Stimulated activated CD8-positive, alpha-beta memory T cell treated with anti-CD3 and anti-CD28 coated beads, Interleukin-7, amount 100 ng/mL, for 48 hours (primary cell): ENCODE data around the gene COX7A2L.

Experiments
- DNase-seq, 2 donors: peaks; one replicate each; pipeline ENCODE4 v3.0.0-alpha.2; 2020; ENCODE audit warnings: low read depth in 1 of 2; ENCODE audit errors: extremely low read depth in 1 of 2

Gene COX7A2L

DNA sequence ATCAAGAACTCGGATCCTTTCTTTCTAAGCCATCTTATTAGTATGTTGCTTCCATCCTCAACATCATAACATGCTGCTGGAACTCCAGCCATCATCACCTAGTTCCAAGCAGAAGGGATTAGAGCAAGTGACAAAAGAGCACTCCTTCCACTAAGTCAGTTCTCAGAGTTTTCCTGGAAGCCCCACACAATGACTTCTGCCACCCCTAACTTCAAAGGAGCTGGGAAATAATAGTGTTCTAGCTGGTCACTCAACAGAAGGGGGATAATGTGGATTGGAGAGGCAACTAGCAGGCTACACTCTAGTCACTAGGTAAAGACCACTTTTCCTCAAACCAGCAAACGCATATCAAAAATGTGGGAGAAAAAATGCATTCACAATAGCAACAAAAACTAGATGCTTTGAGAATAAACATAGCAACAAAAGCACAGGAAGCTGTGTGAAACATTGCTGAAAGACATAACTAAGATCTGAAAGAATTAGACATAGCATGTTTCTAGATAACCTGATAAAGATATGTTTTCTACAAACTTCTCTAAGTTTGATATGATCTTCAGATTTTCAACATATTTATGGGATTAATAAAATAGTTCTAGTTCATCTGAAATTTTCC, 39.5 kb downstream of the COX7A2L start:
- DNase-seq: no peak

DNA sequence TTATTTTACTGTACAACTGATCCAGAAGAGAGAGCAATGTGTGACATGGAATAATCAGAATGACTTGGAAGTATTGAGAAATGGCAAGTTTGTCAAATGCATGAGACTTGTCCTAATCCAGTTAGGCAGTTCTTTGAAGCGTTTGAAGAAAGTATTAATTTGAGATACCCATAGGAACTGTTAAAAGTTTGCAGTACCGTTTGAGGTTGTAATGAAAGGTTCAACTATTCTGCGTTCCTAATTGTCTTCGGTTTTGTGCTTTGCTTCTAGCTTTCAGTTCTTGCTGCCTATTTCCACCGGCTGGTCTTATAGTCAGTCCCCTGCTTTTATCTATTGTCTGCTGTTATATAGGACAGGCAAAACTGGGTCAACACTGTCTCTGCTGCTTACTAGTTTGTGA, 41.8 kb downstream of the COX7A2L start:
- DNase-seq: no peak

DNA sequence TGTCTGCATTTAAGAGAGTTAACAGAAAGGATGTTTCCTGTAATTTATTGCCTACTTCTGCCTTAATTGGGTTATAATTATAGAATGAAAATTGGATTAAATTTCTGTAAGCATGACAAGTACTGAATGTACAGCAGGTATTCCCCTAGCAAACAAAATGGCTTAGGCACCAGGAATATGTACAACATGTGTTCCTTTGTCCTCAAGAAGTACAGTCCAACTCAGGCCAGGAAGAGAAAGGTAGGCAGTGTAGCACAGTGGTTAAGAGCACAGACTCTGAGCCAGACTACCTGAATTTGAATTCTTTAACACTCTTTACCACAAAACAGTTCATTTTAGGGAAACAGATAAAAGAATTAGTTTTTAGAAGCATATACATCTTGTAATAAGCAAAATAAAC, 43.1 kb downstream of the COX7A2L start:
- no peak for DNase-seq

DNA sequence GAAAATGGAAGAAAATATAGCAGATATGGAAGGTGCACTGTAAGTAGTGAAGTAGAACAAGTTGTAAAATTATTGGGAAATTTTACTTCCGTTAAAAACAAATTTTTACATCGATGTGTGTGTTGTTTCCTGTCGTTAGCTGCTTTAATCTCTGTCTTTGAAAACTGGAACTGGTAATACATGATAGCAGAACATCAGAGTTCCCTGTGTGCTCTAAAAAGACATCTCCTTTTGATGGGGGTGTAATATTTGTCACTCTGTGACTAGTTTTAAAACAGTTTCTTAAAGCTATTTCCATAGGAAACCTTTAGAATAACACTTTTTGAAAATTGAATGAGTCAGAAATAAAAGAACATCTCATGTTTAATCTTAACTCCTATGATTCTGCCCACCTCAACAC, 43.5 kb downstream of the COX7A2L start:
- no peak for DNase-seq

DNA sequence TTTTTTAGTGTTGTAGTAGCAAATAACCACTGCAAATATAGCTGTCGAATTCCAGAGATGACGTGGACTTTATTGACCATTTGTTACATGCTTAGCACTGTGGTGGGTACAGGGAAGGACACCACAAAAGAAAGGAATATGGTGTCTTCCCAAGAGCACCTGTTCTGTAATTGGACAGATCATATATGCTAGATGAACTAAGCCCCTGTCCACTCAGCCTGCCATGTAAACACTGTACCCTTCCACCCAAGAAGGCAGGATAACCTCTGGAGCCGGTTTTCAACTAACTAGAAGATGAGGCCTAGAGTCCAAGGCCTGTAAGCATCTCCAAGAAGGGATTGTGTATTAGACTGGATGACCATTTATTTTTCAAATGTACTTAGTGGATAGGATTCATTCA, 44.1 kb downstream of the COX7A2L start:
- DNase-seq: no peak

DNA sequence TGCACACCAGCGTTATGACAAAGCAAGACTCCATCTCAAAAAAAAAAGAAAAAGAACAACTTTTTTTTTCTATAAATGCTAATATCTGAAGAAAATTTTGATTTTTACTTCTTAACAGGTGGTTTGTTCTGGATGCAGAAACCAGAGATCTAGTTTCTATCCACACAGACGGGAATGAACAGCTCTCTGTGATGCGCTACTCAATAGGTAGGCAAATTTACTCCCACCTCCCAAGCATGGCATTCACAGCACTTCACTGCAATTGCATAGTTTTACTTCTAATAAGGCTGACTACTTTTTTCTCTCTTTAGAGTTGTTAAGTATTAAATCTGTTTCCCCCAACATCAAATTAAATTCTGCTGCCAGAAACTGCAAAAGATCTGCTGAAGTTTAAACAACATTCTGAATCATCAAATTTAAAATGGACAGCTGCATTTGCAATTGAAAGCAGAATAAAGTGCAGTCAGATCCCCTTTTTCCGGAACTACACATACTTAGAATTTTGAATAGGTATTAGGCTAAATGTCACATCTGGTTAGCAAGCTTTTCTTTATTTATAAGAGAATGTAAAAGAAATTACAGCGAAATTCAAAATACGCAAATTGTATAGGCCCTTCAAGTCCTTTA, 45.1 kb downstream of the COX7A2L start:
- DNase-seq: no peak

DNA sequence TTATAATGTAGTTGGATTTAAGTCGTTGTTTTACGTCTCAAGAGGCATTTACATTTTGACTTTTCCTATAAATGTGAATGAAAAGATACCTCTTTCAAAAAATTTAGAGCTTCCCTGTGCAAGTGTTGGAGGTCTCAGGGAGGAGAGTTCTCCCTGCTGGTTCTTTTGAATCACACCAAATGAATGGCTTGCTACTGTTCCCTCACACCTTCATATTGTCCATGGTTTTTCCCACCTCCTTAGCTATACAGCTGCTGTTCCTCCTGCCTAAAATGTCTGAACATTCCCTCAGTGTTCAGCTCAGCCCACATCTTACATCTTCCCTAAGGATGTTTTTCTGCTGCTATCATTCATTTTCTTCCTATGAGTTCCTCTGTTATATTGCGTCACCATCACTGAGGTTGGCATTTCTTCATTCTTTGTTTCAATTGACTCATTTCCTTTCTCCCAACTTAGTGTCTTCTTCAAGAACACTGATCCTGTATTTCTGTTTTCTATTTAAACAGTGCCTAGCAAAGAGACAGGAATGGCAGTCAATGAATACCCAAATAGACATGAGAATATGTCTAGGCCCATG, 46.0 kb downstream of the COX7A2L start:
- no peak for DNase-seq

DNA sequence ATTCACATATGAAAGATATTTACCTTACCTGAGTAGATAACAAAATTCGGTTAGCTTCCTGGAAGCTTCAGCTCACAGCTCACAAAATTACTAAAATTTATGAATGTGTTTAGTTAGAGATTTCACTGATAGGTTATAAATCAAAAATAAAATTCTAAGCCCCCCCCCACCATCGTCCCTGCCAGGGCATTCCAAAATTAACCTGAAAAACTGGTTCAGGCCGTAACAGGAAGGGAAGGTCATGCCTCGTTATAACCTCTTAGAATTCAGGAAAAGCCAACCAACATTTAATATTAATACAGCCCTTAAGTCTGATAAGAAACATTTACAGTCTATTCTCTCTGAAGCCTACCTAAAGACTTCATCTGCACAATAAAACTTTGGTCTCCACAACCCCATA, 48.9 kb downstream of the COX7A2L start:
- no peak for DNase-seq

DNA sequence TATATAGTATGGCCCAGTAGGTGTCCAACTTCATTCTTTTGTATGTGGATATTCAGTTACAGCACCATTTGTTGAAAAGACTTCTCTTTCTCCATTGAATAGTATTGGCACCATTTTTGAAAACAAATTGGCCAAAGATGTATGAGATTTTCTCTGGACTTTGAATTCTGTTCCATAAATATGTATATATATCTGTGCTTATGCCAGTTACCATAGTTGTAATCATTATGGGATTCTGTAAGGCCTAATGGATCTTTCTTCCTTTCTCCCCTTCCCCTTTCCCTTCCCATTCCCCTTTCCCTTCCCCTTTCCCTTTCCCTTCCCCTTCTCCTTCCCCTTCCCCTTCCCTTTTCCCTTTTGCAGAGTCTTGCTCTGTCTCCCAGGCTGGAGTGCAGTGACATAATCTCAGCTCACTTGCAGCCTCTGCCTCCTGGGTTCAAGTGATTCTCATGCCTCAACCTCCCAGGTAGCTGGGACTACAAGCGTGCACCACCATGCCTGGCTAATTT, 51.0 kb downstream of the COX7A2L start:
- no peak for DNase-seq

DNA sequence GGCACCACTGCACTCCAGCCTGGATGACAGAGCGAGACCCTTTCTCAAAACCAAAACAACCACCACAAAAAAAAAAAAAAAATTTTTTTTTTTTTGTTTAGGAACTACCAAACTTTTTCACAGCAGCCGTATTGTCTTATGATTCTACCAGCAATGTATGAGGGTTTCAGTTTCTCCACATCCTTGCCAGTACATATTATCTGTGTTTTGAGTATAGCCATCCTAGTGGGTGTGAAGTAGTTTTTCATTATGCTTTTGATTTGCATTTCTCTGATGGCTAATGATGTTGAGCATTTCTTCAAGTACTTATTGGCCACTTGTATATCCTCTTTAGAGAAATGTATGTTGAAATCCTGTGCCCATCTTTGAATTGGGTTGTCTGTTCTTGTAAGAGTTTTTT, 51.7 kb downstream of the COX7A2L start:
- no peak for DNase-seq

DNA sequence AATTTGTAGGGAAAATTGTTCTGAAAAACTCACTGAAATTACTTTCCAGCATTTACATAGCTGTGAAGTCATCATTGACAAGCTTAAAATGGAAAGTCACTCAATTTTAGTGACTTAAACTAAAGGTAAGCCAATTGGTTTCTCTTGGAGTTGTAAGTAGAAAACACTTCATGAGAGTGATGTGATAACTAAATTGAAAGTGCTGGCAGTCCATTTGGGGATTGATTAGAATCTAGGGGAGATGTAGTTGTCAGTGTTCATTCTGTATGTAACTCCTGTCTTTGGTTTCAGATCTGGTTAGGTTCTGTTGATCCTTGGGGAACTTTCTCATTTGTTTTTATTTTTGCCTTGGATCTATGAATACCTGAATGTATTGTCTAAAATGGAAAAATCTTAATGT, 53.8 kb downstream of the COX7A2L start:
- no peak for DNase-seq

DNA sequence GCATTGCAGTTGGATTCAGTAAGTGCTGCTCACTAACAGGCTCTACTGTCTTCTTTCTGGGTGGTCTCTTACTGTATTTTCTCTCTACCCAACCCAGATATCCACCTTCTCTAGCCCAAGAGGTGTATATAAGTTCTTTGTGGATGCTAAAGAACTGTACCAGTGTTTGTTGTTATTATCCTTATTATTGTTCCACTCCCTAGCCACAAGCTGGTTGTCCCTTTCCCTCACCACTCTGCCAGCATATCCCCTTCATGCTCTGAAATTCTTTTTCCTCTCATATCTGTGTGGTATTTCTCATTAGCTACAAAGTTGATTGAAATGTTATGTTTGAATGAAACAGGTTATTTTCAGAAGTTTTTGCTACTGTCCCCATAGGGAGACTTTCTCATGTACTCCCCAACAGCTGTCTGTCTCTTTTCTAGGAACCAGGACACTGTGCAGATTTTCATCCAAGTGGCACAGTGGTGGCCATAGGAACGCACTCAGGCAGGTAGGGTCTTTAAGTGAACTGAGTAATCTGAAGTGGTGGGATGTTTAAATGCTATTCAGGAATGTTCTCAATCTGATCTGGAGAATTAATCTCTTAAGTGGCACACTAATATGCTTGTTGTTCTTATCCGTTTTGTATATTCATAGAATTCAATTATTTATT, 56.8 kb downstream of the COX7A2L start:
- no peak for DNase-seq

DNA sequence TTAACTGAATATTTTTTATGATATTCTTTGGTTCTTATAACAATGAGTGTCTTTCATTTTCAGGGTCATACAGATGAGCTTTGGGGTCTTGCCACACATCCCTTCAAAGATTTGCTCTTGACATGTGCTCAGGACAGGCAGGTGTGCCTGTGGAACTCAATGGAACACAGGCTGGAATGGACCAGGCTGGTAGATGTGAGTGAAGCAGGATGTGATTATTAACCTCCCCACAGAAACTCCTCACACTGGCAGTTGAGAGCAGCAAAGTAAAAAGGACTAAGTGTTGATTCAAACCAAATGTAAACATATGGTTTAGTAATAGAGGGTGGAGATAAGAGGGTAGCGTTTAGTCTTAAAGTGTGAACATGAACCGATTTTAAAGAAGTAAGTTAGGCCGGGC, 57.8 kb downstream of the COX7A2L start:
- no peak for DNase-seq

DNA sequence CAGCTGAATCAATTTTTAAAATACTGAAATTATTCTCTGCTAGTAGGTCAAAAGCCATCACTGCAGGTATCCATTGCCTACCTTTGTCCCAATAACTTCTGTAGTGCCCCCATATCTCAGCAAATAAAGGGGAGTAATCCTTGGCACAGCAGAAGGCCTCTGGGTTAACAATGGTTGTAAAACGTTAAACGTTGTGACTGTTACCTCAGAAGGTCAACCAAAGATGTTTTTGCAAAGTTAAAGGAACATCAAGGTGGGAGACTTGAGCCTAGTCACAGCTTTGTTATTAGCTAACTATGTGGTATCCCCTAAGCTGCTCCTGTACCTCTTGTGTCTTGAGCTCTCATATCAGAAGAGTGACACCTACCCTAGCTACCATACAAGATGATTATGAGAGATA, 60.5 kb downstream of the COX7A2L start:
- DNase-seq: no peak
